K562 (cell line): ENCODE results near the gene RABL3. TPM values are rescaled to one million over a fixed set of nuclear protein-coding genes. Genes with fewer than 3 reads are reported as not detected.

Experiments used
- ATAC-seq: fragments of 200-7000 bp; cut with Tn5 transposase; 3 replicates; pipeline ENCODE4 v1.9.1; 2020; ENCODE audit warnings: moderate library complexity
- BruUV-seq: library from RNA; stranded (reverse); fragments of 400-500 nt; replicated peaks from 2 replicates; lab custom pipeline; 2021; lab: Mats Ljungman, UMichigan
- CTCF ChIA-PET: fragments of 300-600 bp; formaldehyde crosslinking; extraction: SDS; loops from one replicate; lab custom pipeline; 2021; ENCODE audit warnings: low intra/inter-chr PET ratio; lab: Yijun Ruan, JAX
- POLR2A ChIA-PET: fragments of 300-600, 350-650 bp; sonication (Branson Sonifier 250); formaldehyde crosslinking; extraction: SDS; loops from one replicate; lab custom pipeline; 2021; ENCODE audit warnings: antibody characterized with exemption, inconsistent platforms; lab: Yijun Ruan, JAX
- DNase-seq, 4 experiments: peaks; one replicate each; pipeline versions ENCODE4 v3.0.0 to v3.0.0-alpha.2; 2011 to 2018; ENCODE audit warnings: low spot score in 3 of 4, mixed read lengths in 3 of 4; ENCODE audit errors: extremely low read depth in 1 of 4
- FAIRE-seq: peaks from 2 replicates; lab custom pipeline; 2011; peaks lifted over from hg19 to GRCh38; lab: Jason Lieb, UNC
- H2AFZ ChIP-seq: 2 replicates; pipeline ENCODE4 v1.6.0; 2011; ENCODE audit warnings: low read depth, low read length, control low read depth, inconsistent platforms
- H3K27ac ChIP-seq: fragments of 200-600 bp; 3 replicates; pipeline ENCODE4 v1.8.0; 2011; ENCODE audit warnings: low read depth, mild to moderate bottlenecking, control low read depth, inconsistent platforms, low read length, moderate library complexity, mixed read lengths; ENCODE audit errors: extremely low read depth
- H3K27me3 ChIP-seq, 2 experiments: fragments of 300-600 bp in 1 of 2; 2 replicates in 1 of 2; 3 replicates in 1 of 2; pipeline versions ENCODE4 v1.6.0 to v1.8.0; 2011; ENCODE audit warnings: inconsistent platforms in 2 of 2, low read length in 2 of 2, mild to moderate bottlenecking in 1 of 2, mixed read lengths in 1 of 2, moderate library complexity in 1 of 2; ENCODE audit not compliant: control insufficient read depth in 2 of 2, insufficient read depth in 2 of 2
- H3K36me3 ChIP-seq: fragments of 300-600 bp; 3 replicates; pipeline ENCODE4 v1.8.0; 2011; ENCODE audit warnings: mild to moderate bottlenecking, low read length, inconsistent platforms; ENCODE audit not compliant: control insufficient read depth, insufficient read depth
- H3K4me1 ChIP-seq, 2 experiments: fragments of 200-600 bp in 1 of 2; replicated peaks in 1 of 2; 2 replicates in 1 of 2; 3 replicates in 1 of 2; pipeline versions ENCODE4 v1.5.1 to v1.8.0; 2011; ENCODE audit warnings: inconsistent platforms in 2 of 2, low read length in 2 of 2, mild to moderate bottlenecking in 1 of 2, mixed read lengths in 1 of 2, moderate library complexity in 1 of 2; ENCODE audit not compliant: control insufficient read depth in 2 of 2, insufficient read depth in 2 of 2
- H3K4me2 ChIP-seq: 2 replicates; pipeline ENCODE4 v1.6.1; 2011; ENCODE audit warnings: low read length, control low read depth, inconsistent platforms, mixed read lengths; ENCODE audit not compliant: insufficient read depth
- H3K4me3 ChIP-seq: fragments of 200-600 bp; sonication (generic), shearing (Covaris generic); 2 replicates; pipeline ENCODE4 v1.5.1; 2016; ENCODE audit warnings: control low read depth, inconsistent platforms
- H3K79me2 ChIP-seq: fragments of 200-600 bp; 3 replicates; pipeline ENCODE4 v1.8.0; 2011; ENCODE audit warnings: low read length, inconsistent platforms; ENCODE audit not compliant: control insufficient read depth, insufficient read depth
- H3K9ac ChIP-seq, 2 experiments: 2 replicates each; pipeline versions ENCODE4 v1.6.0 to v1.6.1; 2011; ENCODE audit warnings: low read depth in 2 of 2, low read length in 2 of 2, control low read depth in 1 of 2, inconsistent platforms in 1 of 2, mild to moderate bottlenecking in 1 of 2, mixed read lengths in 1 of 2; ENCODE audit not compliant: insufficient read depth in 1 of 2
- H3K9me1 ChIP-seq: one replicate; pipeline ENCODE4 v1.6.0; 2011; ENCODE audit warnings: inconsistent platforms, mild to moderate bottlenecking, low read length, moderate library complexity; ENCODE audit not compliant: control insufficient read depth, insufficient read depth
- H3K9me3 ChIP-seq: replicated peaks from 2 replicates; pipeline ENCODE4 v1.5.1; 2011; ENCODE audit warnings: low read depth, low read length, inconsistent platforms; ENCODE audit not compliant: control insufficient read depth, insufficient read depth
- H4K20me1 ChIP-seq: replicated peaks from 2 replicates; pipeline ENCODE4 v1.6.1; 2011; ENCODE audit warnings: low read length, inconsistent platforms, mixed read lengths; ENCODE audit not compliant: control insufficient read depth, insufficient read depth
- CEBPG ChIP-seq, 3 experiments: fragments of 200-800 bp in 1 of 3; sonication (Bioruptor generic) in 1 of 3; sonication (generic) in 1 of 3; formaldehyde crosslinking in 1 of 3; IDR thresholded peaks in 2 of 3; conservative IDR thresholded peaks in 1 of 3; 2 replicates each; pipeline versions ENCODE4 v1.6.1 to v1.8.0; 2016 to 2022; ENCODE audit warnings: missing compliant biosample characterization in 2 of 3, missing genetic modification characterization in 2 of 3, mild to moderate bottlenecking in 1 of 3, missing genetic modification reagents in 1 of 3
- NCOA6 ChIP-seq: fragments of 450-650 bp; IDR thresholded peaks from 2 replicates; pipeline ENCODE4 v1.6.1; 2017; ENCODE audit warnings: mild to moderate bottlenecking
- NFATC3 ChIP-seq: fragments of 450-650 bp; IDR thresholded peaks from 2 replicates; pipeline ENCODE4 v1.6.1; 2017; ENCODE audit warnings: mild to moderate bottlenecking
- SP2 ChIP-seq: IDR thresholded peaks from 2 replicates; pipeline ENCODE4 v1.6.1; 2011; ENCODE audit warnings: mild to moderate bottlenecking, low read depth, low read length, moderate library complexity; ENCODE audit not compliant: poor library complexity, severe bottlenecking; ENCODE audit errors: extremely low read depth
- WGBS: fragments of 100-300 bp; shearing (Covaris generic); methylation state at CpG from one replicate; pipeline ENCODE4 v1.1.6; 2016; ENCODE audit warnings: low coverage, mixed read lengths; ENCODE audit not compliant: insufficient coverage; ENCODE audit errors: missing lambda C conversion rate; 5-methylcytosine and 5-hydroxymethylcytosine counted together
- in situ Hi-C: fragments of 300-500 bp; cut with MboI; formaldehyde crosslinking; loops from 4 replicates; pipeline ENCODE4 v1.15.0; 2018; ENCODE audit warnings: inconsistent platforms, mixed read lengths
- intact Hi-C: fragments of 100-400 bp; cut with micrococcal nuclease; formaldehyde crosslinking; loops from 2 replicates; pipeline ENCODE4 v1.14.2; 2022
- polyA plus RNA-seq, 8 experiments: library from polyadenylated mRNA; depleted of rRNA in 4 of 8; stranded (reverse) in 5 of 8; unstranded in 3 of 8; fragments of >200 nt; fragmentation: Nextera tagmentation in 2 of 8; fragmentation: Illumina TruSeq in 1 of 8; extraction: Ambion mirVana in 2 of 8; extraction: Trizol in 1 of 8; gene quantifications; 2 replicates each; pipeline versions ENCODE4 v1.2.1 to v1.2.3, GENCODE V29; 2011 to 2014; ENCODE audit warnings: inconsistent platforms in 1 of 8, missing spikeins in 1 of 8
- total RNA-seq, 7 experiments: library from RNA; depleted of rRNA in 6 of 7; stranded (reverse); fragments of >200 nt in 6 of 7; fragmentation: Illumina TruSeq in 2 of 7; extraction: Trizol in 2 of 7; gene quantifications; 2 replicates each; pipeline versions ENCODE4 v1.2.1 to v1.2.3, GENCODE V29; 2011 to 2021; ENCODE audit warnings: low replicate concordance in 1 of 7

RABL3 gene
- total and polyA plus RNA-seq, 9 of the 15 experiments (the other 6 are each of a cell fraction or from before 2014, with no cell fraction given): 6.5 to 30.7 (median 12.3) TPM

GRCh38 chr3:120680193-120680894, 62.0 kb downstream of the RABL3 start:
- Histone ChIP-seq H3K79me2 (no peaks in the 10 kb centered on the region), H3K27ac (no peak overlapping the region), H3K9ac (no peak overlapping the region), H3K4me2 (no peak overlapping the region), H3K4me1 (no peaks in the 10 kb centered on the region; a peak in 1 of 5 replicates), H4K20me1 (no peaks in the 10 kb centered on the region), H3K4me3 (no peak overlapping the region), H2AFZ (no peak overlapping the region), H3K9me1 (no peaks in the 10 kb centered on the region), H3K36me3 (no peaks in the 10 kb centered on the region), H3K27me3 (no peaks in the 10 kb centered on the region), H3K9me3 (no peaks in the 10 kb centered on the region)
- intact Hi-C loops: no loop called here
- ATAC-seq (no peak), DNase-seq (no peak), FAIRE-seq (no peak)
- BruUV-seq: no TSS peak
- in situ Hi-C loops: no loop called here
- 40% methylated on average over 3 of the region's 3 CpGs for WGBS
- POLR2A ChIA-PET: no interaction called here
- CTCF ChIA-PET: no interaction called here
- TF ChIP-seq NCOA6 (no peak), CEBPG (CRISPR knock-in tag; IDR thresholded peaks at IDR 0.05) (no peak), CEBPG (tag; conservative IDR thresholded peaks at IDR 0.05 in 1 of 2, IDR thresholded peaks at IDR 0.05 in 1 of 2) (peak; percentile 23 to 69; a peak in 2 of 4 replicates)

DNA sequence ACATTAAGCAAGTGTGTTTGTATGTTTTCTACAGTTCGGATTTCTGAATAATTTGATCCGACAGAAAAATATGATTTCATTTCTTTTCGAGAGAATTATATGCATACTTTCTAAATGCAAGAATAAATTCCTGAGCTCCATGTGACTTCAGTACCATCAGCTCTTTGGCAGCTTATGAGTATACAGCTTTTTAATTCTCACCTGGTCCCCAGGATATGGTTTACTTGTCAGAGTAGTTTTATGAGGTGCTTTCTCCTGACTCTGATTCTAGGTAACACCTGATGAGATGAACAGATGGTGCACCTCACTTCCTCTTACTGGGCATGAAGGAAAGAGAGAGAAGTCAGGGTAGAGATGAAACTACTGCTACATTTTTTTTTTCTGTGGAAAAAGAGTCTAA, 63.3 kb downstream of the RABL3 start:
- ATAC-seq: no peak
- ChIA-PET POLR2A (interaction anchor here (0.9 kb wide), 1 partner anchor 12 kb away, joined by 3 read pairs; no protein-coding TSS in a partner anchor), CTCF (no interaction called here)
- Histone ChIP-seq H3K4me2 (no peak overlapping the region), H3K27ac (no peak overlapping the region), H3K9me3 (no peaks in the 10 kb centered on the region), H2AFZ (no peak overlapping the region), H3K4me1 (no peaks in the 10 kb centered on the region; a peak in 1 of 5 replicates), H3K36me3 (no peaks in the 10 kb centered on the region), H3K27me3 (no peaks in the 10 kb centered on the region; a peak in 1 of 5 replicates), H3K4me3 (no peak overlapping the region), H3K9ac (no peak overlapping the region), H4K20me1 (no peaks in the 10 kb centered on the region), H3K9me1 (no peaks in the 10 kb centered on the region), H3K79me2 (no peaks in the 10 kb centered on the region)
- intact Hi-C loops: no loop called here
- TF ChIP-seq SP2: no peak
- no peak for TF ChIP-seq NFATC3
- in situ Hi-C loops: no loop called here
- WGBS: 37% methylated on average over 3 of the region's 3 CpGs
- no peak for FAIRE-seq
- no TSS peak for BruUV-seq
- DNase-seq: no peak
